Measurements from ENCODE around the gene CREB3L1.
"Not testable (repeated sequence)": the region's sequence is repeated elsewhere in the genome, so short reads cannot be mapped to it uniquely, and the experiment has no call there.

The CREB3L1 gene

GRCh38 chr11:46294365-46295309 is 17.2 kb downstream of the CREB3L1 start:
- in situ Hi-C loops (cut with MboI; ENCODE audit: low sequenced_read_pairs), result no loop called here

DNA sequence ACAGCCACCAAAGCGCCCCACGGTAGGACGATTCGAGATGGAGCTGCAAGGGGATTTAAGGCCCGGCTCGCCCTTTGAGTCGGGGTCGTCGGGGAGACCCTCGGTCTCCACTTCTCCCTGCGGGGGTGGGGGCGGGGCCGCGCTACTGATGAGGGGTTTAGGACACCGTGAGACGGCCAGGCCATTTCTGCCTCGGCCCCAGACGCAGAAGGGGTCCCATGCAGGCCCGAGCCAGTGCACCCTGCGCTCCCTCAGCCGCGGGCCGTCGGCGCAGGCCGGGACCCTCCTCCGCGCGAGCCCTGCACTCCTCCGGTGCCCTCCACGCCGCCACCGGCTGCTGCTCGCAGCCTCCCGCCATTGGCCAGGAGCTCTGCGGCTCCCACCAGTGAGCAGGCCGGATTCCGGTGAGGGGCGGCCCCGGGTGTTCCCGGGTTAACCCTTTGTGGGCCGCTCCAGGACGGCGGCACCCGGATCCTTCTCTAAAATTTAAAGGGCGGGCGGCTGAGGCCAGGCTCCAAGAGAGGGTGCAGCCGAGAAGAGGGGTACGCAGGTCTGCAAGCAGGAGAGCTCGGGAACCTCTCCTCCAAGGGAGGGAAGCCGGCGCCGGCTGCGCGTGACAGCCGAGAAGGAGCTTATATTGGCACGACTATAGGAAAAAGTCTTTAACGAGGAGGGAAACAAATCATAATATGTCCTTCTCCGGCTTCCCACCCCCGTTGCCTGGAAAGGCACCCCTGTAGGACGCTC is 18.0 kb downstream of the CREB3L1 start:
- in situ Hi-C loops (cut with MboI; ENCODE audit: low sequenced_read_pairs), result no loop called here

- in situ Hi-C loops (cut with MboI; ENCODE audit: low sequenced_read_pairs), result no loop called here
Measured at GRCh38 chr11:46296059-46296527, 18.6 kb downstream of the CREB3L1 start.

DNA sequence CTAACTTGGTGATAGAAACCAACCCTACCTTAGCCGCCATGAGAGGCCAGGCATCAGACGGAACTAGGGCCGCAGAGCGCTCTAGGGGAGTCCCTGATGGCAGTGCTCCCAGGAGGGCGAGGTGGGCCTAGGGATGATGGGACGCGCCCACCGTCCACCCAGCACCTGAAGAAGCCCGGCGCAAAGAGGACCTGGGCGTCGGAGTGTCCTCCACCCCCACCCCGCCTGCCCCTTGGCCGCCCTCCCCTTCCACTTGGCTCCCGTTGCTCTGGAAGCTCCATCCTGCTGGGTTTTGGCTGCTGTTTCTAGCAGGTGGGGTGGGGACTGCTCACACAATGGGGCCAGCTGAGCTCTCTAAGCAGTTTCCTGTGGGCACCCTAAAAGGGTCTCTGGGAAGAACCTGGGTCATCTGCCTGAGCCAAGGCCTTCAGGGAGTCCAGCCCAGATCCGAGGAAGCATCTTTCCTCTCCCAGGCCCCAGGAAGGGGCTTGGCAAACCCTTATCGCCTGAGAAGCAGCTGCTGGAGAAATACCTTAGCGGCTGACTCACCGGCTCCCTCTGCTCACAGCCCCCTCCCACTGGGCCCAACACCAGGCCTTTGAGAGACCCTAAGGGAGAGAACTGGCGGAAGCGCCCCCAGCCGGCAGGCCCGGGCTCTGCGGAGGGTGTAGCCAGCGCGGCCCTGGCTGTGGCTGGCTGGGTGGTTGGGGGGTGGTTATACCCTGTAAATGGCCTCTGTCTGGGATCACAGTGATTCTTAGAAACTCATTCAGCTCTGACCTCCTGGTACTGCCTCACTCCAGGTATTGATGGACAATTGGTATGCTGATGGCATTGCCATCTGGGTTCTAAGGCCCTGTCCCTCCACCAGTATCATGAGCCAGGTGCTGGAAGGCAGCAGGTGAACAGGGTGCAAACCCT is 19.3 kb downstream of the CREB3L1 start:
- in situ Hi-C loops (cut with MboI; ENCODE audit: low sequenced_read_pairs), result no loop called here

DNA sequence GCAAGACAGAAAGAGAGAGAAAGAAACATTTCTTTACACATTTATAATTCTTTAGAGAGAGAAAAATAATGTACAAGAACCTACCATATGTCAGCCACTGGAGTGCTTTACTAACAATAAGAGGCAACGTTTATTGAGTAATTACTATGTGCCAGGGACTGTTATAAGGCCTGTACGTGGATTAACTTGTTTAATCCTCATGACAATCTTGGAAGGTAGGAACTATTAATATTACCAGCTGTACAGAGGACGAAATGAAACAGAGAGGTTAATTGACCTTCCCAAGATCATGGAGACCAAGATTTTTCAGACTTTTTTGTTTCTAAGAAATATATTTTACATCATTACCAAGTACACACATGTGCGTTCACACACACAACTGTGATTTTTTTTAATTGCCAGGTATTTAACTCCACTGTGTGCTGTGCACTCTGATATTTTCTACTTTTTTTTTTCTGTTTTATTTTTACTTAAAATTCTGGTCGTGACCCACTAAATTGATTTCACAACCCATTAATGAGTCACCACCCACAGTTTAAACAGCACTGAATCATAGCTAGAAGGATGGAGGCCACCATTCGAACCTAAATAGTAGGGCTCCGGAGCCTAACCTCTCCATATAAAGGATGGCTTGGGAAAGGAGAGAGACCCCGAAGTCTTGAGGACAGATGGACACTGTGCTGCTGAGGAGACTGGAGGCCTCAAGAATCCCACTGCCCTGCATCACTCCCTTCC is 21.4 kb downstream of the CREB3L1 start:
- in situ Hi-C loops (cut with MboI; ENCODE audit: low sequenced_read_pairs), result no loop called here

DNA sequence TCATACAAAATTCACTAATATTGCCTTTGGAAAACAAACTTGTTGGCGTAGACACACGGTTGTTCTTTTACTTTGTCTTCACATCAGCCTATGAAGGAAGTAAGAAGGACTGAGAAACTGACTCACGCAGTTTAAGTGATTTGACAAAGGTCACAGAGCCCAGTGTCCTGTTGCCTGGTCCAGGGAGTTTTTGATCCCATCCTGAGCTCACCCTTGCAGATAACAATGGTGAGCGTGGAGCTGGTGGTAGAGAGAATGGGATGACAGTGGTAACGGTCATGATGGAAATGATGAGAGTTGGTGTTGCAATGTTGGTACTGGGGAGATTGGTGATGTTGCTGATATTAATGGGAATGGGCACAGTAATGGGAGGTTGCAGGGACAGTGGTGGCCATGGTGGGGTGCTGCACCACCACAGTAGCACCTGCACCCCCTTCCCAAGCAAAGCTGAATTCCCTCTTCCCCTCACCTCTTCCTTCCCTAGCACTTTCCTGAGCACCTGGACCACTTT is 22.0 kb downstream of the CREB3L1 start:
- in situ Hi-C loops (cut with MboI; ENCODE audit: low sequenced_read_pairs), result no loop called here

DNA sequence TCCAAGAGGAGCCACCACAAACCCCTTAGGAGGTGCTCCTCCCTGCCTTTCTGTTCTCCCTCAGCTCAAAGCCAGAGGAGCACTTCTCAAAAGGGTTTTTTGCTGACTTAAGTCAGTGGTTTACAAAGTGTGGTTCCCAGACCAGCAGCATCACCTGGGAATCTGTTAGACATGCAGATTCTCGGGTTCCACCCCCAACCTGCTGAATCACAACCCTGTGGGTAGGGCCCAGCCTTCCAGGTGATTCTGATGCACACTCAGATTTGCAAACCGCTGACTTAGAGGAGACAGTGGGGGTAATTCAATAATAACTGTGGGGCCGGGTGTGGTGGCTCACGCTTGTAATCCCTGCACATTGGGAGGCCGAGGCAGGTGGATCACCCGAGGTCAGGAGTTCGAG is 22.8 kb downstream of the CREB3L1 start:
- in situ Hi-C loops (cut with MboI; ENCODE audit: low sequenced_read_pairs), result no loop called here

DNA sequence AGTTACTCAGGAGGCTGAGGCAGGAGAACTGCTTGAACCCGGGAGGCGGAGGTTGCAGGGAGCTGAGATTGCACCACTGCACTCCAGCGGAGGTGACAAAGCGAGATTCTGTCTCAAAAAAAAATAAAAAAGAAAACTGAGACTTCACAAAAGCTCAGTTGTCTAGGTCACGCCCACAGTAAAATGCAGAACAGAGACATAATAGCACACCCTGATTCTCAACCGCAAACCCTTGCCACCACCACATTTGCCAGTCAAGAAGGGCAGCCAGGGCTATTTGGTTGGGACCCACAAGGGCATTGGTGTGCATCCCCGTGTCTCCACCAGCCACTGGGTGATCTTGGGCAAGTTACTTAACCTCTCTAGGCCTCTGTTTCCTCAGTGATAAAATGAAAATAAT is 25.4 kb downstream of the CREB3L1 start:
- in situ Hi-C loops (cut with MboI; ENCODE audit: low sequenced_read_pairs), result no loop called here

GRCh38 chr11:46304036-46304435 is 26.6 kb downstream of the CREB3L1 start:
- in situ Hi-C loops (cut with MboI; ENCODE audit: low sequenced_read_pairs), result not testable (repeated sequence)

GRCh38 chr11:46304605-46305179 is 27.2 kb downstream of the CREB3L1 start:
- in situ Hi-C loops (cut with MboI; ENCODE audit: low sequenced_read_pairs), result no loop called here

DNA sequence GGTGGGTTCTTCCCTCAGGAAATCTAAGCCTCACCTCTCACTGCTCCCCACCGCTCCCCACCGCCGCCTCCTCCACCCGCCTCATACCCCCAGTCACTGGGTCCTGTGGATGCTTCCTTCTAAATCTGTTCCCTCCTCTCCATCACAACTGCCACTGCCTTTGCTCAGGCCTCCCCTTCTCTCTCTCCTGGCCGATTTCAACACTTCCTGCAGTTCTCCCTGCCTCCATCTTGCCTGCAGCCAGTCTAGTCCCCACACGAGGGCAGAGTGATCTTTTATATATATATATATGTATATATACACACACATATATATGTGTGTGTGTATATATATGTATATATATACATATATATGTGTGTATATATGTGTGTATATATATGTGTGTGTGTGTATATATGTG is 27.8 kb downstream of the CREB3L1 start:
- in situ Hi-C loops (cut with MboI; ENCODE audit: low sequenced_read_pairs), result no loop called here

DNA sequence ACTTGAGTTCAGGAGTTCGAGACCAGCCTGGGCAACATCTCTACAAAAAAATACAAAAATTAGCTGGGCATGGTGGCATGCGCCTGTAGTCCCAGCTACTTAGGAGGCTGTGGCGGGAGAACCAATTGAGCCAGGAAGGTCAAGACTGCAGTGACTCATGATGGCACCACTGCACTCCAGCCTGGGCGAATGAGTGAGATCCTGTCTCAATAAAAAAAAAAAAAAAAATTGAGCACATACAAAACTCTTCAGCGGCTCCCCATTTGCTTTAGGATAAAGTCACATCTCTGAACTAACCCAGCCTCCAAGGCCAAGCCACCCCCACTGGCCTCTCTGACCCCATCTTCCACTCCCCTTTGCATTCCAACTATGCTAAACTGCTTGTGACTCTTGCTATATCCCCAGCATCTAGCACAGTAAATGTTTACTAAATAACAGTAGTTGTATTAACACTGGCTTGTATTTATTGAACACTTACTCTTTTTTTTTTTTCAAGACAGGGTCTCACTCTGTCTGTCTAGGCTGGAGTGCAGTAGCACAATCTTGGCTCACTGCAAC is 28.9 kb downstream of the CREB3L1 start:
- in situ Hi-C loops (cut with MboI; ENCODE audit: low sequenced_read_pairs), result no loop called here

GRCh38 chr11:46307369-46307768 is 29.9 kb downstream of the CREB3L1 start:
- in situ Hi-C loops (cut with MboI; ENCODE audit: low sequenced_read_pairs), result no loop called here

GRCh38 chr11:46307785-46308341 is 30.4 kb downstream of the CREB3L1 start:
- in situ Hi-C loops (cut with MboI; ENCODE audit: low sequenced_read_pairs), result no loop called here

DNA sequence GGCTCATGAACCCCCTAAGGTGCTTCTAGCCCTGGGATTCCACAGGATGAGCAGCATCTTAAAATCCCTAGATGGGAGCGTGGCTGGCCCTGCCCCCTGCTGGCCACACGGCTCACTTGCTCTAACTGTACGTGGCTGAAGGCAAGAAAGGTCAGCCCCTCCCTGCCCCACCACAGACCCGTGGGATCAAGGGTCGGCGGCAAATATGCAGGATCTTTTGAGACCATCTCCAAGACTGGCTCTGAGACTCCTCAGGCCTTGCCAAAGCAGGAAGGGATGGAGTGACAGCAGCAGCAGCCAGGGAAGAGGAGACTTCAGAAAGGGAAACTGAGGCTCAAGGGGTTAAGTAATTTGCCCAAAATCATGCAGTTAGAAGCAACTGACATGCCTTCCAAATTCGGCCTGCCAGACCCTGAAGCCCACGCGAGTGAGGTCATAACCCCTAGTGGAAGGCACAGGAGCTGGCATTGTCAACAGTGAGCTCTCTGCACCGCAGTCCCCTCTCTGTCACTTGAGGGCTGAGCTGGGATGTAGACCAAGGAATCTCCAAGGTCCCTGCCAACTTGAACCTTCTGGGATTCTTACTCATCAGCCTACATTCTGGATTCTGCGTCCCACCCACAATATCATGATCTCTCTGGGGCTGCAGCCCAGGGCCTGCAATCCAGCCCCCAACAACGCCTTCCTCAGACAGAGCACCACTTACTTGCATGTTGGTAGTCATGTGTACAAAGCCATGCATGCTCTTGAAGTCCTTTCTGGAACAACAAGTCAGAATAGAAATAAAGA is 31.4 kb downstream of the CREB3L1 start:
- in situ Hi-C loops (cut with MboI; ENCODE audit: low sequenced_read_pairs), result no loop called here

DNA sequence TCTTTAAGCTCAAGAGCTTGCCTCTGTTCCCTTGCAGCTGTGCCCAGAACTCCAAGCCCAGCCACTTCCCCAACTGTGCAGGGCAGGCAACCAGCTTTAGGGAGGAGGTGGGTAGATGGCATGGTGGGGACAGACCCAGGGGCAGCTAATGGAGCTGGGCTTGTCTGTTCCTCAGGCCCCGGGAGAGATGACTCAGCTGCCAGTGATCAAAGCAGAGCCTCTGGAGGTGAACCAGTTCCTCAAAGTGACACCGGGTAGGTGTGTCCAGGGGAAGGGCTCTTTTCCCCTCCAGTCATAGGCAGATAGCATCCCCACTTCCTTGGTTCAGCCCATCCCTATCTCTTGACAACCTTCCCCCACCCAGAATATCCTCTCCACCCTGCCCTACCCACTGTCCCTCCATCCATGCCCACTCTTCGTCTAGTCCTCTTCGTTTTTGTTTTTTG is 32.4 kb downstream of the CREB3L1 start:
- in situ Hi-C loops (cut with MboI; ENCODE audit: low sequenced_read_pairs), result no loop called here

- in situ Hi-C loops (cut with MboI; ENCODE audit: low sequenced_read_pairs), result no loop called here
Measured at GRCh38 chr11:46315033-46315738, 37.7 kb downstream of the CREB3L1 start.

Data from HL-60/S4 treated with retinoic acid at 250 ng/mL for 4 days and 3 days (cell line).